ENCODE results near the gene SLC8A3. TPM values are rescaled to one million over a fixed set of nuclear protein-coding genes. Genes with fewer than 3 reads are reported as not detected.

The SLC8A3 gene
- total RNA-seq, 1 experiment from 2014 or later, result 0.13 TPM

DNA sequence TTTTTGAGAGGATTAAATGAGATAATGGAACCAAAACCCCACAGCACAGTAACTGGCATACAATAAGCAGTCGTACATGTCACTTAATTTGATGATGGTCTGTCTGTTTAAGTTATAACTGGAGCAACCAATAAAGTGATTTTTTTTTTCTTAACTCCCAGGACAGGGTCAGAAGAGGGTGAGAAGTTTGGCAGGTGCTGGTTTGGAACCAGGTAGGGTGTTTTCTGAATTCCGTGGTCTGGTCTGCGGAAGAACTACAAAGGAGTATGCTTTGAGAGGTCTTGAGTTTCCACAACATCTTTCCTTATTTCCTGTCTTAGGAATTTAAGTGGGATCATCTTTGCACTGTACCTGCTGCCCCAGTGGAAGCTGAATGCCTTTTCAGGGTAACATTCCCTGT, 111.7 kb downstream of the SLC8A3 start:
- Histone ChIP-seq H4K5ac (ENCODE audit: insufficient read length, low read depth, low read length) (no peak overlapping the region), H2AK5ac (ENCODE audit: insufficient read length, low read length) (no peak overlapping the region), H3K23me2 (ENCODE audit: insufficient read length, low read depth, low read length, poor library complexity, severe bottlenecking) (no peaks in the 10 kb centered on the region), H3K14ac (ENCODE audit: insufficient read depth, low read length) (no peak overlapping the region), H3K79me2 (ENCODE audit: insufficient read depth, low read length) (no peaks in the 10 kb centered on the region), H3K79me1 (ENCODE audit: insufficient read depth, low read depth, low read length, poor library complexity, severe bottlenecking) (no peaks in the 10 kb centered on the region), H3K4me2 (ENCODE audit: insufficient read depth, insufficient read length, low read length) (no peak overlapping the region), H4K91ac (ENCODE audit: insufficient read length, low read depth, low read length) (no peak overlapping the region), H3K27ac (ENCODE audit: insufficient read length, low read depth, low read length) (no peak overlapping the region), H3T11ph (ENCODE audit: low read length) (no peak overlapping the region), H2BK12ac (ENCODE audit: insufficient read length, low read depth, low read length) (no peak overlapping the region), H3K56ac (ENCODE audit: insufficient read length, low read depth, low read length) (no peak overlapping the region), H3K4ac (ENCODE audit: low read depth, low read length) (no peak overlapping the region), H4K8ac (replicated peaks; ENCODE audit: insufficient read length, low read depth, low read length) (no peak overlapping the region), H3K9me3 (ENCODE audit: control insufficient read depth, low read depth, low read length) (no peaks in the 10 kb centered on the region), H3K9ac (ENCODE audit: extremely low read depth, insufficient read length, low read length) (no peak overlapping the region), H3K4me1 (ENCODE audit: insufficient read depth, low read length) (no peaks in the 10 kb centered on the region; the same call in 1 of the 2 replicates), H2BK120ac (ENCODE audit: low read depth, low read length, poor library complexity, severe bottlenecking) (no peak overlapping the region), H4K20me1 (ENCODE audit: control insufficient read depth, insufficient read depth, insufficient read length) (no peaks in the 10 kb centered on the region), H3K18ac (ENCODE audit: insufficient read length, low read depth, low read length) (no peak overlapping the region), H2AFZ (ENCODE audit: low read length) (no peak overlapping the region), H3K23ac (ENCODE audit: insufficient read length, low read depth, low read length) (no peak overlapping the region), H2BK20ac (ENCODE audit: low read depth, low read length, poor library complexity, severe bottlenecking) (no peak overlapping the region), H3K27me3 (ENCODE audit: insufficient read depth, low read length) (no peaks in the 10 kb centered on the region), H2BK5ac (ENCODE audit: insufficient read length, low read length) (no peak overlapping the region), H2BK15ac (ENCODE audit: low read depth, low read length) (no peak overlapping the region)
- no CpG with 5 or more reads among the region's 3 CpGs for whole genome bisulfite sequencing (ENCODE audit: extremely low coverage, insufficient read length, low lambda C conversion rate)
- no peak overlapping the region for H3K4me3 Mint-ChIP-seq
- peaks cover 3 to 16% of the 10 kb centered on the region in 2 experiments; a peak in 3 of 4 replicates for H3K4me1 Mint-ChIP-seq
- TF ChIP-seq, protein P1, sequence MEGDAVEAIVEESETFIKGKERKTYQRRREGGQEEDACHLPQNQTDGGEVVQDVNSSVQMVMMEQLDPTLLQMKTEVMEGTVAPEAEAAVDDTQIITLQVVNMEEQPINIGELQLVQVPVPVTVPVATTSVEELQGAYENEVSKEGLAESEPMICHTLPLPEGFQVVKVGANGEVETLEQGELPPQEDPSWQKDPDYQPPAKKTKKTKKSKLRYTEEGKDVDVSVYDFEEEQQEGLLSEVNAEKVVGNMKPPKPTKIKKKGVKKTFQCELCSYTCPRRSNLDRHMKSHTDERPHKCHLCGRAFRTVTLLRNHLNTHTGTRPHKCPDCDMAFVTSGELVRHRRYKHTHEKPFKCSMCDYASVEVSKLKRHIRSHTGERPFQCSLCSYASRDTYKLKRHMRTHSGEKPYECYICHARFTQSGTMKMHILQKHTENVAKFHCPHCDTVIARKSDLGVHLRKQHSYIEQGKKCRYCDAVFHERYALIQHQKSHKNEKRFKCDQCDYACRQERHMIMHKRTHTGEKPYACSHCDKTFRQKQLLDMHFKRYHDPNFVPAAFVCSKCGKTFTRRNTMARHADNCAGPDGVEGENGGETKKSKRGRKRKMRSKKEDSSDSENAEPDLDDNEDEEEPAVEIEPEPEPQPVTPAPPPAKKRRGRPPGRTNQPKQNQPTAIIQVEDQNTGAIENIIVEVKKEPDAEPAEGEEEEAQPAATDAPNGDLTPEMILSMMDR (conservative IDR thresholded peaks at IDR 0.05), result no peak
- no peaks in the 10 kb centered on the region for H3K9me3 Mint-ChIP-seq
- no peak for DNase-seq
- H3K36me3 Mint-ChIP-seq (ENCODE audit: insufficient read depth in 1 of 3, low read depth in 3 of 3), result no peaks in the 10 kb centered on the region
- no peak overlapping the region for H3K27ac Mint-ChIP-seq
- H3K27me3 Mint-ChIP-seq (ENCODE audit: low read depth), result peaks cover 7% of the 10 kb centered on the region

All from H9 (cell line).